BE2C (cell line): ENCODE data around the gene AGPAT3.
A peak's percentile ranks its signal among the peaks of the same experiment; 100 is the strongest.

Experiments used
- DNase-seq: peaks from one replicate; pipeline ENCODE4 v3.0.0-alpha.2; 2020
- H3K27me3 ChIP-seq: fragments of 250-450 bp; sonication (Bioruptor Pico); 2 replicates; pipeline ENCODE4 v1.5.1; 2020; ENCODE audit warnings: mild to moderate bottlenecking
- H3K36me3 ChIP-seq: fragments of 250-450 bp; sonication (Bioruptor Pico); 2 replicates; pipeline ENCODE4 v1.5.1; 2020; ENCODE audit warnings: mild to moderate bottlenecking
- H3K4me1 ChIP-seq: fragments of 250-450 bp; sonication (Bioruptor Pico); 2 replicates; pipeline ENCODE4 v1.5.1; 2020
- H3K4me3 ChIP-seq: 2 replicates; pipeline ENCODE4 v1.5.1; 2011; ENCODE audit warnings: low read depth, low read length
- H3K9me3 ChIP-seq: fragments of 250-450 bp; sonication (Bioruptor Pico); 2 replicates; pipeline ENCODE4 v1.5.1; 2020
- CTCF ChIP-seq: IDR thresholded peaks from 2 replicates; pipeline ENCODE4 v1.5.1; 2012; ENCODE audit warnings: mild to moderate bottlenecking, low read depth, low read length

The AGPAT3 gene

GRCh38 chr21:43994085-43994484, 129.1 kb downstream of the AGPAT3 start:
- DNase-seq = no peak
- Histone ChIP-seq H3K27me3 (no peaks in the 10 kb centered on the region), H3K36me3 (no peaks in the 10 kb centered on the region), H3K4me1 (no peaks in the 10 kb centered on the region), H3K9me3 (no peaks in the 10 kb centered on the region), H3K4me3 (no peak overlapping the region)
- TF ChIP-seq CTCF = no peak

- no peak for DNase-seq
- Histone ChIP-seq H3K4me1 (no peaks in the 10 kb centered on the region), H3K9me3 (no peaks in the 10 kb centered on the region), H3K27me3 (no peaks in the 10 kb centered on the region), H3K4me3 (no peak overlapping the region), H3K36me3 (no peaks in the 10 kb centered on the region)
- TF ChIP-seq CTCF = no peak
Observed at GRCh38 chr21:43994646-43995045, 129.6 kb downstream of the AGPAT3 start.

GRCh38 chr21:43995521-43996105, 130.6 kb downstream of the AGPAT3 start:
- H3K4me3 ChIP-seq = no peak overlapping the region
- no peak for TF ChIP-seq CTCF
- H3K4me1 ChIP-seq = no peaks in the 10 kb centered on the region
- no peak for DNase-seq
- H3K36me3 ChIP-seq = no peaks in the 10 kb centered on the region
- H3K27me3 ChIP-seq = no peaks in the 10 kb centered on the region
- no peaks in the 10 kb centered on the region for H3K9me3 ChIP-seq

GRCh38 chr21:43997766-43998742, 133.0 kb downstream of the AGPAT3 start:
- Histone ChIP-seq H3K27me3 (no peaks in the 10 kb centered on the region), H3K9me3 (no peaks in the 10 kb centered on the region), H3K4me1 (no peaks in the 10 kb centered on the region), H3K4me3 (no peak overlapping the region), H3K36me3 (no peaks in the 10 kb centered on the region)
- DNase-seq = peak; percentile 49
- TF ChIP-seq CTCF = no peak

- no peak for TF ChIP-seq CTCF
- Histone ChIP-seq H3K27me3 (no peaks in the 10 kb centered on the region), H3K4me3 (no peak overlapping the region), H3K9me3 (no peaks in the 10 kb centered on the region), H3K4me1 (no peaks in the 10 kb centered on the region), H3K36me3 (no peaks in the 10 kb centered on the region)
- no peak for DNase-seq
Observed at GRCh38 chr21:44000360-44000759, 135.3 kb downstream of the AGPAT3 start.

GRCh38 chr21:44002511-44002910, 137.5 kb downstream of the AGPAT3 start:
- Histone ChIP-seq H3K9me3 (no peaks in the 10 kb centered on the region), H3K36me3 (no peaks in the 10 kb centered on the region), H3K4me1 (no peaks in the 10 kb centered on the region), H3K4me3 (no peak overlapping the region), H3K27me3 (no peaks in the 10 kb centered on the region)
- TF ChIP-seq CTCF = no peak
- no peak for DNase-seq
